ENCODE data around the gene POLE3.
"Not testable (repeated sequence)": the region's sequence is repeated elsewhere in the genome, so short reads cannot be mapped to it uniquely, and the experiment has no call there.

POLE3 gene

GRCh38 chr9:113393281-113393680 lies 17.2 kb downstream of the POLE3 start:
- no peak for DNase-seq
- TF ChIP-seq GATA1 (IDR thresholded peaks at IDR 0.05; ENCODE audit: low read depth, low read length) (no peak), POLR2A (IDR thresholded peaks at IDR 0.05; ENCODE audit: low read length) (no peak)

- no peak for TF ChIP-seq POLR2A (IDR thresholded peaks at IDR 0.05; ENCODE audit: low read length)
- TF ChIP-seq GATA1 (IDR thresholded peaks at IDR 0.05; ENCODE audit: low read depth, low read length) = no peak
- no peak for DNase-seq
Measured at GRCh38 chr9:113391917-113392316, 18.6 kb downstream of the POLE3 start.

GRCh38 chr9:113390192-113390960 lies 20.1 kb downstream of the POLE3 start:
- TF ChIP-seq GATA1 (IDR thresholded peaks at IDR 0.05; ENCODE audit: low read depth, low read length) (no peak), POLR2A (IDR thresholded peaks at IDR 0.05; ENCODE audit: low read length) (no peak)
- no peak for DNase-seq

GRCh38 chr9:113389451-113389850 lies 21.0 kb downstream of the POLE3 start:
- DNase-seq = no peak
- TF ChIP-seq POLR2A (IDR thresholded peaks at IDR 0.05; ENCODE audit: low read length) (no peak), GATA1 (IDR thresholded peaks at IDR 0.05; ENCODE audit: low read depth, low read length) (no peak)

GRCh38 chr9:113388833-113389232 lies 21.6 kb downstream of the POLE3 start:
- DNase-seq = no peak
- TF ChIP-seq GATA1 (IDR thresholded peaks at IDR 0.05; ENCODE audit: low read depth, low read length) (no peak), POLR2A (IDR thresholded peaks at IDR 0.05; ENCODE audit: low read length) (no peak)

- DNase-seq = no peak
- no peak for TF ChIP-seq POLR2A (IDR thresholded peaks at IDR 0.05; ENCODE audit: low read length)
- TF ChIP-seq GATA1 (IDR thresholded peaks at IDR 0.05; ENCODE audit: low read depth, low read length) = no peak
Measured at GRCh38 chr9:113387560-113388230, 22.8 kb downstream of the POLE3 start.

GRCh38 chr9:113386571-113387393 lies 23.7 kb downstream of the POLE3 start:
- no peak for DNase-seq

GRCh38 chr9:113381909-113382411 lies 28.5 kb downstream of the POLE3 start:
- TF ChIP-seq GATA1 (IDR thresholded peaks at IDR 0.05; ENCODE audit: low read depth, low read length) (no peak), POLR2A (IDR thresholded peaks at IDR 0.05; ENCODE audit: low read length) (no peak)
- no peak for DNase-seq

More at GRCh38 chr9:113386571-113387393, 23.7 kb downstream of the POLE3 start:
- no peak for TF ChIP-seq GATA1 (IDR thresholded peaks at IDR 0.05; ENCODE audit: low read depth, low read length)
- TF ChIP-seq POLR2A (IDR thresholded peaks at IDR 0.05; ENCODE audit: low read length) = no peak

GRCh38 chr9:113381441-113381840 lies 29.0 kb downstream of the POLE3 start:
- not testable (repeated sequence) for DNase-seq

- TF ChIP-seq POLR2A (IDR thresholded peaks at IDR 0.05; ENCODE audit: low read length) = no peak
- TF ChIP-seq GATA1 (IDR thresholded peaks at IDR 0.05; ENCODE audit: low read depth, low read length) = no peak
- DNase-seq = no peak
Measured at GRCh38 chr9:113380869-113381378, 29.6 kb downstream of the POLE3 start.

GRCh38 chr9:113379829-113380210 lies 30.7 kb downstream of the POLE3 start:
- DNase-seq = not testable (repeated sequence)

- DNase-seq = peak; percentile 42 to 70
Measured at GRCh38 chr9:113379094-113379828, 31.2 kb downstream of the POLE3 start.

Measured in erythroblast (primary cell).